K562 (cell line): ENCODE measurements around the gene NME7. TPM values are rescaled to one million over a fixed set of nuclear protein-coding genes. Genes with fewer than 3 reads are reported as not detected.

Experiments used
- BMI1 ChIP-seq: fragments of 150-350 bp; IDR thresholded peaks from 2 replicates; pipeline ENCODE4 v1.6.1; 2014; ENCODE audit warnings: low read length
- DIDO1 ChIP-seq: fragments of 450-650 bp; IDR thresholded peaks from 2 replicates; pipeline ENCODE4 v1.6.1; 2016; ENCODE audit warnings: low read depth, missing biosample characterization, missing genetic modification characterization
- EGR1 ChIP-seq: fragments of 450-650 bp; conservative IDR thresholded peaks from 2 replicates; pipeline ENCODE4 v1.6.1; 2017; ENCODE audit warnings: mild to moderate bottlenecking
- ETV5 ChIP-seq: sonication (generic); formaldehyde crosslinking; IDR thresholded peaks from 2 replicates; pipeline ENCODE4 v1.4.0; 2020; ENCODE audit warnings: low read depth, mild to moderate bottlenecking, missing genetic modification reagents
- FOXM1 ChIP-seq, 2 experiments: fragments of 450-650 bp in 1 of 2; sonication (generic) in 1 of 2; formaldehyde crosslinking in 1 of 2; IDR thresholded peaks; 2 replicates each; pipeline versions ENCODE4 v1.6.1 to v1.9.0; 2017 to 2022; ENCODE audit warnings: low read depth in 2 of 2, mild to moderate bottlenecking in 2 of 2, missing genetic modification reagents in 1 of 2, moderate library complexity in 1 of 2
- MAZ ChIP-seq, 2 experiments: fragments of 450-650 bp in 1 of 2; sonication (generic) in 1 of 2; formaldehyde crosslinking; IDR thresholded peaks in 1 of 2; conservative IDR thresholded peaks in 1 of 2; 2 replicates each; pipeline versions ENCODE4 v1.4.0 to v1.5.0; 2020; ENCODE audit warnings: mild to moderate bottlenecking in 1 of 2, missing genetic modification reagents in 1 of 2
- NFE2 ChIP-seq: IDR thresholded peaks from 2 replicates; pipeline ENCODE4 v1.6.1; 2014; ENCODE audit warnings: antibody characterized with exemption, low read depth
- NFIX ChIP-seq: fragments of 250-450 bp; sonication (Bioruptor Pico); IDR thresholded peaks from 2 replicates; pipeline ENCODE4 v1.4.0; 2020; ENCODE audit warnings: low read depth, mild to moderate bottlenecking, moderate library complexity
- NRF1 ChIP-seq, 2 experiments: fragments of 450-650 bp; IDR thresholded peaks in 1 of 2; conservative IDR thresholded peaks in 1 of 2; 2 replicates each; pipeline ENCODE4 v1.6.1; 2014; ENCODE audit warnings: mild to moderate bottlenecking in 2 of 2
- PHF8 ChIP-seq: fragments of 200-600 bp; sonication (generic); IDR thresholded peaks from 2 replicates; pipeline ENCODE4 v1.6.1; 2012; ENCODE audit warnings: mixed run types, mild to moderate bottlenecking, inconsistent platforms, low read length, moderate library complexity, borderline replicate concordance
- PKNOX1 ChIP-seq: fragments of 450-650 bp; IDR thresholded peaks from 2 replicates; pipeline ENCODE4 v1.6.1; 2016
- RUNX1 ChIP-seq: sonication (generic); IDR thresholded peaks from 2 replicates; pipeline ENCODE4 v1.6.1; 2016; ENCODE audit warnings: antibody characterized with exemption, low read depth
- SAFB2 ChIP-seq: fragments of 200-400 bp; formaldehyde crosslinking; IDR thresholded peaks from 2 replicates; pipeline ENCODE4 v1.6.1; 2018; ENCODE audit warnings: borderline replicate concordance, low read length, low read depth, moderate library complexity; ENCODE audit not compliant: severe bottlenecking
- SAP30 ChIP-seq: fragments of 200-600 bp; sonication (generic); IDR thresholded peaks from 2 replicates; pipeline ENCODE4 v1.6.1; 2012; ENCODE audit warnings: borderline replicate concordance, low read depth, mild to moderate bottlenecking, moderate library complexity, low read length, control low read depth, inconsistent platforms; ENCODE audit not compliant: insufficient read depth, poor library complexity, severe bottlenecking
- SMAD4 ChIP-seq: fragments of 250-450 bp; sonication (Bioruptor Pico); conservative IDR thresholded peaks from 2 replicates; pipeline ENCODE4 v1.8.0; 2021; ENCODE audit warnings: inconsistent platforms, mild to moderate bottlenecking, moderate library complexity
- TRIM28 ChIP-seq: fragments of 450-650 bp; IDR thresholded peaks from 2 replicates; pipeline ENCODE4 v1.6.1; 2017
- ZBTB33 ChIP-seq: sonication (generic); formaldehyde crosslinking; IDR thresholded peaks from 2 replicates; pipeline ENCODE4 v1.8.1; 2023; ENCODE audit warnings: mild to moderate bottlenecking, missing genetic modification reagents
- ZNF224 ChIP-seq: sonication (generic); formaldehyde crosslinking; IDR thresholded peaks from 2 replicates; pipeline ENCODE4 v1.8.0; 2022; ENCODE audit warnings: mild to moderate bottlenecking, missing genetic modification reagents
- ZNF24 ChIP-seq: fragments of 450-650 bp; IDR thresholded peaks from 2 replicates; pipeline ENCODE4 v1.6.1; 2016
- ZNF3 ChIP-seq: fragments of 250-450 bp; sonication (Bioruptor Pico); IDR thresholded peaks from 2 replicates; pipeline ENCODE4 v1.5.0; 2021; ENCODE audit warnings: mild to moderate bottlenecking, moderate library complexity
- ZNF316 ChIP-seq: fragments of 450-650 bp; IDR thresholded peaks from 2 replicates; pipeline ENCODE4 v1.6.1; 2016
- ZNF408 ChIP-seq: fragments of 250-450 bp; sonication (Bioruptor Pico); IDR thresholded peaks from 2 replicates; pipeline ENCODE4 v1.4.0; 2020; ENCODE audit warnings: low read depth, mild to moderate bottlenecking, moderate library complexity
- ZNF436 ChIP-seq: fragments of 250-450, 450-650 bp; sonication (Bioruptor Pico); formaldehyde crosslinking; IDR thresholded peaks from 2 replicates; pipeline ENCODE4 v1.7.0; 2020; ENCODE audit warnings: mild to moderate bottlenecking
- ZNF699 ChIP-seq: fragments of 250-450 bp; sonication (Bioruptor Pico); IDR thresholded peaks from 2 replicates; pipeline ENCODE4 v1.8.0; 2021; ENCODE audit warnings: mild to moderate bottlenecking, moderate library complexity; ENCODE audit not compliant: insufficient replicate concordance
- ZNF75A ChIP-seq: fragments of 450-650 bp; formaldehyde crosslinking; IDR thresholded peaks from 2 replicates; pipeline ENCODE4 v1.4.0; 2020; ENCODE audit warnings: mild to moderate bottlenecking
- polyA plus RNA-seq, 8 experiments: library from polyadenylated mRNA; depleted of rRNA in 4 of 8; stranded (reverse) in 5 of 8; unstranded in 3 of 8; fragments of >200 nt; fragmentation: Nextera tagmentation in 2 of 8; fragmentation: Illumina TruSeq in 1 of 8; extraction: Ambion mirVana in 2 of 8; extraction: Trizol in 1 of 8; gene quantifications; 2 replicates each; pipeline versions ENCODE4 v1.2.1 to v1.2.3, GENCODE V29; 2011 to 2014; ENCODE audit warnings: inconsistent platforms in 1 of 8, missing spikeins in 1 of 8
- total RNA-seq, 7 experiments: library from RNA; depleted of rRNA in 6 of 7; stranded (reverse); fragments of >200 nt in 6 of 7; fragmentation: Illumina TruSeq in 2 of 7; extraction: Trizol in 2 of 7; gene quantifications; 2 replicates each; pipeline versions ENCODE4 v1.2.1 to v1.2.3, GENCODE V29; 2011 to 2021; ENCODE audit warnings: low replicate concordance in 1 of 7

The NME7 gene
- total and polyA plus RNA-seq, 9 of the 15 experiments (the other 6 are each of a cell fraction or from before 2014, with no cell fraction given) = 7.9 to 43.2 (median 23.9) TPM

- peak; percentile 92 for TF ChIP-seq ZNF24
- peak; percentile 97 for TF ChIP-seq ZNF316
- TF ChIP-seq ZNF436 (CRISPR knock-in tag) = no peak
- TF ChIP-seq ZNF699 (CRISPR knock-in tag) = no peak
- no peak for TF ChIP-seq EGR1
- TF ChIP-seq ZNF75A (CRISPR knock-in tag) = no peak
- no peak for TF ChIP-seq SAFB2
- peak; percentile 13 to 23; a peak in 1 of 4 replicates for TF ChIP-seq MAZ (CRISPR knock-in tag; conservative IDR thresholded peaks at IDR 0.05 in 1 of 2, IDR thresholded peaks at IDR 0.05 in 1 of 2)
- TF ChIP-seq ZNF3 = no peak
- 0 out of 2 replicates have a peak, but pooled peaks have one; percentile 22 for TF ChIP-seq ZBTB33 (CRISPR knock-in tag)
- 0 out of 2 replicates have a peak, but pooled peaks have one; percentile 33 for TF ChIP-seq TRIM28
- TF ChIP-seq DIDO1 (tag) = no peak
- TF ChIP-seq NRF1 (conservative IDR thresholded peaks at IDR 0.05 in 1 of 2, IDR thresholded peaks at IDR 0.05 in 1 of 2) = peak; percentile 54 to 62; a peak in 3 of 4 replicates
- TF ChIP-seq NFE2 = peak; percentile 83
- TF ChIP-seq PKNOX1 = peak; percentile 70
- TF ChIP-seq FOXM1 (IDR thresholded peaks at IDR 0.05; ENCODE audit: low read depth) = peak; percentile 80
- TF ChIP-seq FOXM1 (CRISPR knock-in tag; IDR thresholded peaks at IDR 0.05; ENCODE audit: low read depth) = no peak
- no peak for TF ChIP-seq ETV5 (CRISPR knock-in tag)
- TF ChIP-seq NFIX (CRISPR knock-in tag) = no peak
- TF ChIP-seq BMI1 = no peak
- TF ChIP-seq ZNF224 (CRISPR knock-in tag) = no peak
- TF ChIP-seq RUNX1 = no peak; the same call in 1 of the 2 replicates
- no peak for TF ChIP-seq ZNF408 (CRISPR knock-in tag)
- TF ChIP-seq SMAD4 (CRISPR knock-in tag) = peak; percentile 79
- no peak for TF ChIP-seq PHF8
- no peak for TF ChIP-seq SAP30
Measured at GRCh38 chr1:169312084-169312954, 55.3 kb downstream of the NME7 start (continued).
